HepG2 (cell line): ENCODE measurements around the gene PRDX3. TPM values are rescaled to one million over a fixed set of nuclear protein-coding genes. Genes with fewer than 3 reads are reported as not detected.

Source experiments
- ADNP ChIP-seq: sonication (generic); formaldehyde crosslinking; IDR thresholded peaks from 2 replicates; pipeline ENCODE4 v1.4.0; 2020; ENCODE audit warnings: missing genetic modification reagents
- GFI1 ChIP-seq: sonication (generic); formaldehyde crosslinking; IDR thresholded peaks from 2 replicates; pipeline ENCODE4 v1.5.0; 2020; ENCODE audit warnings: missing genetic modification reagents, mild to moderate bottlenecking, borderline replicate concordance
- MEIS1 ChIP-seq: sonication (generic); formaldehyde crosslinking; IDR thresholded peaks from 2 replicates; pipeline ENCODE4 v1.9.0; 2021; ENCODE audit warnings: mild to moderate bottlenecking, missing genetic modification reagents, moderate library complexity, borderline replicate concordance
- NFIC ChIP-seq: IDR thresholded peaks from 2 replicates; pipeline ENCODE4 v1.6.1; 2012; ENCODE audit warnings: mild to moderate bottlenecking, low read length, inconsistent platforms
- NR3C1 ChIP-seq: sonication (generic); formaldehyde crosslinking; IDR thresholded peaks from 2 replicates; pipeline ENCODE4 v1.4.0; 2020; ENCODE audit warnings: missing genetic modification reagents
- RBFOX2 ChIP-seq: fragments of 200-400 bp; formaldehyde crosslinking; IDR thresholded peaks from 2 replicates; pipeline ENCODE4 v1.6.1; 2017; ENCODE audit warnings: low read depth, mild to moderate bottlenecking, low read length
- ZNF101 ChIP-seq: sonication (generic); formaldehyde crosslinking; IDR thresholded peaks from 2 replicates; pipeline ENCODE4 v1.4.0; 2020; ENCODE audit warnings: mild to moderate bottlenecking, low read depth, missing genetic modification reagents, borderline replicate concordance
- ZSCAN20 ChIP-seq: sonication (generic); formaldehyde crosslinking; IDR thresholded peaks from 2 replicates; pipeline ENCODE4 v1.4.0; 2020; ENCODE audit warnings: missing genetic modification reagents, mild to moderate bottlenecking, borderline replicate concordance
- polyA plus RNA-seq, 8 experiments: library from polyadenylated mRNA; depleted of rRNA in 3 of 8; stranded (reverse) in 7 of 8; unstranded in 1 of 8; fragments of >200 nt; fragmentation: Illumina TruSeq in 4 of 8; extraction: Trizol in 4 of 8; gene quantifications; 2 replicates each; pipeline versions ENCODE4 v1.2.1 to v1.2.3, GENCODE V29; 2011 to 2016; ENCODE audit warnings: low read depth in 4 of 8, missing spikeins in 1 of 8, mixed read lengths in 1 of 8; ENCODE audit not compliant: insufficient read depth in 1 of 8
- total RNA-seq, 5 experiments: library from RNA; depleted of rRNA; stranded (reverse); fragments of >200 nt; fragmentation: Illumina TruSeq; extraction: Trizol; gene quantifications; 2 replicates each; pipeline ENCODE4 v1.2.3, GENCODE V29; 2016; ENCODE audit warnings: low read depth in 1 of 5
- TF ChIP-seq, protein P1 (sequence below): sonication (generic); formaldehyde crosslinking; IDR thresholded peaks from 2 replicates; pipeline ENCODE4 v1.5.0; 2020; ENCODE audit warnings: mild to moderate bottlenecking, missing genetic modification reagents, borderline replicate concordance
- TF ChIP-seq, protein P2 (sequence below): sonication (generic); formaldehyde crosslinking; IDR thresholded peaks from 2 replicates; pipeline ENCODE4 v1.4.0; 2020; ENCODE audit warnings: low read depth, missing genetic modification reagents
- TF ChIP-seq, protein P3 (sequence below): sonication (generic); formaldehyde crosslinking; IDR thresholded peaks from 2 replicates; pipeline ENCODE4 v1.5.0; 2020; ENCODE audit warnings: missing genetic modification reagents, mild to moderate bottlenecking, borderline replicate concordance
- TF ChIP-seq, protein P4 (sequence below): sonication (generic); formaldehyde crosslinking; IDR thresholded peaks from 2 replicates; pipeline ENCODE4 v1.4.0; 2020; ENCODE audit warnings: missing genetic modification reagents

Gene PRDX3
- total and polyA plus RNA-seq, 2 of the 13 experiments (the other 11 are each of a cell fraction or from before 2014, with no cell fraction given) = 407 to 565 TPM

DNA sequence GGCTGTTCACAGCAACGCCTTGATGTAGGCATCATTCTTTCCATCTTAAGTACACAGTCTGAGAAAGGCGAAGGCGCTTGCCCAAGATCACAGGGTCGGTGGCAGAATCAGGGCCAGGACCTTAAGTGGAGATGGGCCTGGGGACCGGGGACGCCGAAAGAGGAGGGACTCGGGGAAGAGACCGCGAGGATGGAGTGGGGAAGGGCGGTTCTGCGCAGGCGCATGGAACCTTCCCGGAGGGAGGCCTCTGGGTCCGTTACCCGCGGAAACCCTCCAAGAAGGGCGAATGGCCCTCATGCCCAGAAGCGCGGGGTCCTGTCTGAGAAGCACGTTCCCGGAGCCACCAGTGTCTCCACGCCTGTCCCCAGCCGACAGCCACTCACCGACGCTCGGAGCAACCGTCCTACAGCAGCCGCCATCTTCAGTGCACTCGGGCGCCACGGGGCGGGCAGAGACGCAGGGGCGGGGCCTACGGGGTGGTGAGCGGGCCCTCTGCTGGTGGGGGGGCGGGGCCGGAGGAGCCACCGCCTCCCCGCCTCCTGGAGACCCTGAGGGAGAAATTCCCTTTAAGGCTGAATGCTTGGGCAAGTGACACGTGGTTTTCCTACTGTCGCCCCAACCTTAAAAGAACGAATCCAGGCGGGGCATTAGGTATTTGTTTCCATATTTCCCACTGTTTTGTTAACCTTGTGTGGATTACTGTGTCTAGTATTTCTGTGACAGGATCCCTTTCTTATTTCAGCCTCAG lies at the start of gene PRDX3 (continued):
- TF ChIP-seq, protein P1, sequence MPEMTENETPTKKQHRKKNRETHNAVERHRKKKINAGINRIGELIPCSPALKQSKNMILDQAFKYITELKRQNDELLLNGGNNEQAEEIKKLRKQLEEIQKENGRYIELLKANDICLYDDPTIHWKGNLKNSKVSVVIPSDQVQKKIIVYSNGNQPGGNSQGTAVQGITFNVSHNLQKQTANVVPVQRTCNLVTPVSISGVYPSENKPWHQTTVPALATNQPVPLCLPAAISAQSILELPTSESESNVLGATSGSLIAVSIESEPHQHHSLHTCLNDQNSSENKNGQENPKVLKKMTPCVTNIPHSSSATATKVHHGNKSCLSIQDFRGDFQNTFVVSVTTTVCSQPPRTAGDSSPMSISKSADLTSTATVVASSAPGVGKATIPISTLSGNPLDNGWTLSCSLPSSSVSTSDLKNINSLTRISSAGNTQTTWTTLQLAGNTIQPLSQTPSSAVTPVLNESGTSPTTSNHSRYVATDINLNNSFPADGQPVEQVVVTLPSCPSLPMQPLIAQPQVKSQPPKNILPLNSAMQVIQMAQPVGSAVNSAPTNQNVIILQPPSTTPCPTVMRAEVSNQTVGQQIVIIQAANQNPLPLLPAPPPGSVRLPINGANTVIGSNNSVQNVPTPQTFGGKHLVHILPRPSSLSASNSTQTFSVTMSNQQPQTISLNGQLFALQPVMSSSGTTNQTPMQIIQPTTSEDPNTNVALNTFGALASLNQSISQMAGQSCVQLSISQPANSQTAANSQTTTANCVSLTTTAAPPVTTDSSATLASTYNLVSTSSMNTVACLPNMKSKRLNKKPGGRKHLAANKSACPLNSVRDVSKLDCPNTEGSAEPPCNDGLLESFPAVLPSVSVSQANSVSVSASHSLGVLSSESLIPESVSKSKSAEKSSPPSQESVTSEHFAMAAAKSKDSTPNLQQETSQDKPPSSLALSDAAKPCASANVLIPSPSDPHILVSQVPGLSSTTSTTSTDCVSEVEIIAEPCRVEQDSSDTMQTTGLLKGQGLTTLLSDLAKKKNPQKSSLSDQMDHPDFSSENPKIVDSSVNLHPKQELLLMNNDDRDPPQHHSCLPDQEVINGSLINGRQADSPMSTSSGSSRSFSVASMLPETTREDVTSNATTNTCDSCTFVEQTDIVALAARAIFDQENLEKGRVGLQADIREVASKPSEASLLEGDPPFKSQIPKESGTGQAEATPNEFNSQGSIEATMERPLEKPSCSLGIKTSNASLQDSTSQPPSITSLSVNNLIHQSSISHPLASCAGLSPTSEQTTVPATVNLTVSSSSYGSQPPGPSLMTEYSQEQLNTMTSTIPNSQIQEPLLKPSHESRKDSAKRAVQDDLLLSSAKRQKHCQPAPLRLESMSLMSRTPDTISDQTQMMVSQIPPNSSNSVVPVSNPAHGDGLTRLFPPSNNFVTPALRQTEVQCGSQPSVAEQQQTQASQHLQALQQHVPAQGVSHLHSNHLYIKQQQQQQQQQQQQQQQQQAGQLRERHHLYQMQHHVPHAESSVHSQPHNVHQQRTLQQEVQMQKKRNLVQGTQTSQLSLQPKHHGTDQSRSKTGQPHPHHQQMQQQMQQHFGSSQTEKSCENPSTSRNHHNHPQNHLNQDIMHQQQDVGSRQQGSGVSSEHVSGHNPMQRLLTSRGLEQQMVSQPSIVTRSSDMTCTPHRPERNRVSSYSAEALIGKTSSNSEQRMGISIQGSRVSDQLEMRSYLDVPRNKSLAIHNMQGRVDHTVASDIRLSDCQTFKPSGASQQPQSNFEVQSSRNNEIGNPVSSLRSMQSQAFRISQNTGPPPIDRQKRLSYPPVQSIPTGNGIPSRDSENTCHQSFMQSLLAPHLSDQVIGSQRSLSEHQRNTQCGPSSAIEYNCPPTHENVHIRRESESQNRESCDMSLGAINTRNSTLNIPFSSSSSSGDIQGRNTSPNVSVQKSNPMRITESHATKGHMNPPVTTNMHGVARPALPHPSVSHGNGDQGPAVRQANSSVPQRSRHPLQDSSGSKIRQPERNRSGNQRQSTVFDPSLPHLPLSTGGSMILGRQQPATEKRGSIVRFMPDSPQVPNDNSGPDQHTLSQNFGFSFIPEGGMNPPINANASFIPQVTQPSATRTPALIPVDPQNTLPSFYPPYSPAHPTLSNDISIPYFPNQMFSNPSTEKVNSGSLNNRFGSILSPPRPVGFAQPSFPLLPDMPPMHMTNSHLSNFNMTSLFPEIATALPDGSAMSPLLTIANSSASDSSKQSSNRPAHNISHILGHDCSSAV (CRISPR knock-in tag) = no peak
- TF ChIP-seq ZNF101 (CRISPR knock-in tag) (0 out of 2 replicates have a peak, but pooled peaks have one; percentile 50), ZSCAN20 (peak; percentile 41; the same call in 1 of the 2 replicates), GFI1 (peak; percentile 53; the same call in 1 of the 2 replicates), MEIS1 (CRISPR knock-in tag) (no peak), NFIC (no peak), RBFOX2 (peak; percentile 96), NR3C1 (CRISPR knock-in tag) (no peak), ADNP (CRISPR knock-in tag) (no peak)
- TF ChIP-seq, protein P2, sequence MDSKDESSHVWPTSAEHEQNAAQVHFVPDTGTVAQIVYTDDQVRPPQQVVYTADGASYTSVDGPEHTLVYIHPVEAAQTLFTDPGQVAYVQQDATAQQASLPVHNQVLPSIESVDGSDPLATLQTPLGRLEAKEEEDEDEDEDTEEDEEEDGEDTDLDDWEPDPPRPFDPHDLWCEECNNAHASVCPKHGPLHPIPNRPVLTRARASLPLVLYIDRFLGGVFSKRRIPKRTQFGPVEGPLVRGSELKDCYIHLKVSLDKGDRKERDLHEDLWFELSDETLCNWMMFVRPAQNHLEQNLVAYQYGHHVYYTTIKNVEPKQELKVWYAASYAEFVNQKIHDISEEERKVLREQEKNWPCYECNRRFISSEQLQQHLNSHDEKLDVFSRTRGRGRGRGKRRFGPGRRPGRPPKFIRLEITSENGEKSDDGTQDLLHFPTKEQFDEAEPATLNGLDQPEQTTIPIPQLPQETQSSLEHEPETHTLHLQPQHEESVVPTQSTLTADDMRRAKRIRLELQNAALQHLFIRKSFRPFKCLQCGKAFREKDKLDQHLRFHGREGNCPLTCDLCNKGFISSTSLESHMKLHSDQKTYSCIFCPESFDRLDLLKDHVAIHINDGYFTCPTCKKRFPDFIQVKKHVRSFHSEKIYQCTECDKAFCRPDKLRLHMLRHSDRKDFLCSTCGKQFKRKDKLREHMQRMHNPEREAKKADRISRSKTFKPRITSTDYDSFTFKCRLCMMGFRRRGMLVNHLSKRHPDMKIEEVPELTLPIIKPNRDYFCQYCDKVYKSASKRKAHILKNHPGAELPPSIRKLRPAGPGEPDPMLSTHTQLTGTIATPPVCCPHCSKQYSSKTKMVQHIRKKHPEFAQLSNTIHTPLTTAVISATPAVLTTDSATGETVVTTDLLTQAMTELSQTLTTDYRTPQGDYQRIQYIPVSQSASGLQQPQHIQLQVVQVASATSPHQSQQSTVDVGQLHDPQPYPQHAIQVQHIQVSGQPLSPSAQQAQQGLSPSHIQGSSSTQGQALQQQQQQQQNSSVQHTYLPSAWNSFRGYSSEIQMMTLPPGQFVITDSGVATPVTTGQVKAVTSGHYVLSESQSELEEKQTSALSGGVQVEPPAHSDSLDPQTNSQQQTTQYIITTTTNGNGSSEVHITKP (CRISPR knock-in tag) = 0 out of 2 replicates have a peak, but pooled peaks have one; percentile 44
- TF ChIP-seq, protein P3, sequence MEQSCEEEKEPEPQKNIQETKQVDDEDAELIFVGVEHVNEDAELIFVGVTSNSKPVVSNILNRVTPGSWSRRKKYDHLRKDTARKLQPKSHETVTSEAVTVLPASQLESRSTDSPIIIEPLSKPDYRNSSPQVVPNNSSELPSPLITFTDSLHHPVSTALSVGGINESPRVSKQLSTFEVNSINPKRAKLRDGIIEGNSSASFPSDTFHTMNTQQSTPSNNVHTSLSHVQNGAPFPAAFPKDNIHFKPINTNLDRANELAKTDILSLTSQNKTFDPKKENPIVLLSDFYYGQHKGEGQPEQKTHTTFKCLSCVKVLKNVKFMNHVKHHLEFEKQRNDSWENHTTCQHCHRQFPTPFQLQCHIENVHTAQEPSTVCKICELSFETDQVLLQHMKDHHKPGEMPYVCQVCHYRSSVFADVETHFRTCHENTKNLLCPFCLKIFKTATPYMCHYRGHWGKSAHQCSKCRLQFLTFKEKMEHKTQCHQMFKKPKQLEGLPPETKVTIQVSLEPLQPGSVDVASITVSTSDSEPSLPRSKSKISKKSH (CRISPR knock-in tag) = 0 out of 2 replicates have a peak, but pooled peaks have one; percentile 52
- TF ChIP-seq, protein P4, sequence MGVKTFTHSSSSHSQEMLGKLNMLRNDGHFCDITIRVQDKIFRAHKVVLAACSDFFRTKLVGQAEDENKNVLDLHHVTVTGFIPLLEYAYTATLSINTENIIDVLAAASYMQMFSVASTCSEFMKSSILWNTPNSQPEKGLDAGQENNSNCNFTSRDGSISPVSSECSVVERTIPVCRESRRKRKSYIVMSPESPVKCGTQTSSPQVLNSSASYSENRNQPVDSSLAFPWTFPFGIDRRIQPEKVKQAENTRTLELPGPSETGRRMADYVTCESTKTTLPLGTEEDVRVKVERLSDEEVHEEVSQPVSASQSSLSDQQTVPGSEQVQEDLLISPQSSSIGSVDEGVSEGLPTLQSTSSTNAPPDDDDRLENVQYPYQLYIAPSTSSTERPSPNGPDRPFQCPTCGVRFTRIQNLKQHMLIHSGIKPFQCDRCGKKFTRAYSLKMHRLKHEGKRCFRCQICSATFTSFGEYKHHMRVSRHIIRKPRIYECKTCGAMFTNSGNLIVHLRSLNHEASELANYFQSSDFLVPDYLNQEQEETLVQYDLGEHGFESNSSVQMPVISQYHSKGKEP (CRISPR knock-in tag) = no peak
